PC-3 (cell line): Measurements from ENCODE around the gene PDE6A. TPM values are rescaled to one million over a fixed set of nuclear protein-coding genes. Genes with fewer than 3 reads are reported as not detected.
A peak's percentile ranks its signal among the peaks of the same experiment; 100 is the strongest.

Experiments used
- ATAC-seq: fragments of 200-7000 bp; cut with Tn5 transposase; 2 replicates; pipeline ENCODE4 v1.9.1; 2020; ENCODE audit warnings: mild to moderate bottlenecking, moderate library complexity
- BruUV-seq: library from RNA; stranded (reverse); fragments of 400-500 nt; replicated peaks from 2 replicates; lab custom pipeline; 2021; lab: Mats Ljungman, UMichigan
- CTCF ChIA-PET: fragments of 300-600 bp; sonication (Branson Sonifier 250); formaldehyde crosslinking; loops from one replicate; lab custom pipeline; 2022; ENCODE audit warnings: antibody characterized with exemption; lab: Charles Lee
- POLR2A ChIA-PET: fragments of 300-600 bp; sonication (Branson Sonifier 250); formaldehyde crosslinking; loops from one replicate; lab custom pipeline; 2022; ENCODE audit warnings: antibody characterized with exemption; ENCODE audit not compliant: unreplicated experiment; lab: Charles Lee
- DNase-seq: peaks from one replicate; pipeline ENCODE4 v3.0.0-alpha.2; 2015
- H2AFZ ChIP-seq: fragments of 300-600 bp; sonication (generic); 2 replicates; pipeline ENCODE4 v1.6.0; 2016; ENCODE audit warnings: antibody characterized with exemption, low read length
- H3F3A ChIP-seq: fragments of 300-600 bp; sonication (generic); one replicate; pipeline ENCODE4 v1.6.0; 2017; ENCODE audit warnings: antibody characterized with exemption, low read length, control low read depth, mild to moderate bottlenecking; ENCODE audit not compliant: unreplicated experiment
- H3K27ac ChIP-seq: fragments of 300-600 bp; sonication (generic); 2 replicates; pipeline ENCODE4 v1.5.1; 2016; ENCODE audit warnings: mild to moderate bottlenecking, low read length
- H3K27me3 ChIP-seq: fragments of 300-600 bp; sonication (generic); 2 replicates; pipeline ENCODE4 v1.6.1; 2016; ENCODE audit warnings: low read length, mixed read lengths
- H3K36me3 ChIP-seq: fragments of 300-600 bp; sonication (generic); 2 replicates; pipeline ENCODE4 v1.6.1; 2016; ENCODE audit warnings: low read depth, mixed run types, low read length, mixed read lengths
- H3K4me1 ChIP-seq: fragments of 300-600 bp; sonication (generic); 2 replicates; pipeline ENCODE4 v1.5.1; 2016; ENCODE audit warnings: low read length; ENCODE audit not compliant: insufficient read depth
- H3K4me2 ChIP-seq: fragments of 300-600 bp; sonication (generic); 2 replicates; pipeline ENCODE4 v1.6.0; 2016; ENCODE audit warnings: low read length
- H3K4me3 ChIP-seq: fragments of 300-600 bp; sonication (generic); 2 replicates; pipeline ENCODE4 v1.5.1; 2016; ENCODE audit warnings: mild to moderate bottlenecking, low read length, mixed read lengths
- H3K79me2 ChIP-seq: fragments of 300-600 bp; sonication (generic); 2 replicates; pipeline ENCODE4 v1.6.1; 2017; ENCODE audit warnings: low read length, mixed read lengths
- H3K9ac ChIP-seq: fragments of 300-600 bp; sonication (generic); 2 replicates; pipeline ENCODE4 v1.6.0; 2016; ENCODE audit warnings: mild to moderate bottlenecking, low read length
- H3K9me2 ChIP-seq: fragments of 300-600 bp; sonication (generic); replicated peaks from 2 replicates; pipeline ENCODE4 v1.6.1; 2016; ENCODE audit warnings: mixed run types, low read length, mixed read lengths
- H3K9me3 ChIP-seq: fragments of 300-600 bp; sonication (generic); 2 replicates; pipeline ENCODE4 v1.6.1; 2016; ENCODE audit warnings: low read length, mixed read lengths
- H4K20me1 ChIP-seq: fragments of 300-600 bp; sonication (generic); 2 replicates; pipeline ENCODE4 v1.6.1; 2016; ENCODE audit warnings: low read length, mixed read lengths
- EZH2 ChIP-seq: fragments of 300-600 bp; sonication (generic); IDR thresholded peaks from one replicate; pipeline ENCODE4 v1.6.1; 2017; ENCODE audit warnings: antibody characterized with exemption, mild to moderate bottlenecking, low read length; ENCODE audit not compliant: unreplicated experiment
- EZH2phosphoT487 ChIP-seq: fragments of 300-600 bp; sonication (generic); IDR thresholded peaks from 2 replicates; pipeline ENCODE4 v1.6.1; 2018; ENCODE audit warnings: mild to moderate bottlenecking, antibody characterized with exemption, low read length, borderline replicate concordance
- intact Hi-C: fragments of 100-400 bp; cut with micrococcal nuclease; formaldehyde crosslinking; loops from 2 replicates; pipeline ENCODE4 v1.9.0; 2023
- total RNA-seq: library from RNA; depleted of rRNA; stranded (reverse); fragments of >200 nt; gene quantifications from 2 replicates; pipeline ENCODE4 v1.2.3, GENCODE V29; 2014
- TF ChIP-seq, protein P1 (sequence below): fragments of 300-600 bp; sonication (generic); conservative IDR thresholded peaks from 2 replicates; pipeline ENCODE4 v1.5.1; 2017; ENCODE audit warnings: antibody characterized with exemption, low read depth, mild to moderate bottlenecking, low read length

PDE6A gene
- total RNA-seq, 1 experiment from 2014 or later: not detected

DNA sequence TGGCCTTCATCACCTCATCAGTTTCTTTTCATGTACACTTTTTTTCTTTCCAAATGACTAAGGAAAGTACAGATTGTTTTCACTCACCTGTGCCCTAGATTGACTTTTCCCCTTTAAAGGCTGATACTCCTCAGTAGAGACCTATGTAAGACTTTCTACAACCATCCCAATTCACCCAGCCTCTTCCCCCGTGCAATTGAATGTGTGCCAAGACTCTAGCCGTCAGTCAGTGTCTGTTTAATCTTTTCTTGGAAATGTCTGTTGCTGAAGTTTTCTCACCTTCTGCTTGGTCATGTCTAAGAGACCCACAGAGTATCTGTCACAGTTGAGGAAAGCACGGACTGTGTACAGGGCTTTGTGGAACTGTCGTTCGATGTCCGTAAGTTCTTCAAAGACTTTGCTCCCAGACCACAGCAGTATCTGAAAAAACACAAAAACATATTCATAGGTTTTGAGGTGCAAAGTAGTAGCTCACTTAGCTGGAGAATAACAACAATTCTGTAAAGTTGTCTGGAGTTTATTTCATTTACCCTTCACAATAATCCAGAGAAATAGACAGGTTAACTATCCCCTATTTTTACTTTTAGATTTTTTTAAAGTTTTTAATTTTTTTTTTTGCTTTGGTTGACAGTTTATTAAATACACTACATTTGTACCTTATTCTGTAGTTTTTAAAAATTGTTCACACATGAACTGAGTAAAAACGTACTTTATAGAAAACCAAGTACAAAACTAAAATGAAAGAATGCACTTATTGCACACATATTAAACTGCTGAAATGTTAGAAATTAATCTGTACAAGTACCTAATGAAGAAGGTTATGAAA lies 13.6 kb downstream of the PDE6A start:
- Histone ChIP-seq H2AFZ (no peak overlapping the region), H3K27ac (no peak overlapping the region), H3K9ac (no peak overlapping the region), H3K9me3 (no peaks in the 10 kb centered on the region), H3K9me2 (no peaks in the 10 kb centered on the region), H3K79me2 (no peaks in the 10 kb centered on the region), H3K27me3 (no peaks in the 10 kb centered on the region), H4K20me1 (no peaks in the 10 kb centered on the region), H3K4me1 (peaks cover 15% of the 10 kb centered on the region), H3K4me2 (peak overlapping the region; percentile 3; the same call in 1 of the 2 replicates), H3K36me3 (no peaks in the 10 kb centered on the region), H3K4me3 (no peak overlapping the region), H3F3A (no peaks in the 10 kb centered on the region)
- ChIA-PET POLR2A (no interaction called here), CTCF (no interaction called here)
- TF ChIP-seq EZH2: no peak
- TF ChIP-seq, protein P1, sequence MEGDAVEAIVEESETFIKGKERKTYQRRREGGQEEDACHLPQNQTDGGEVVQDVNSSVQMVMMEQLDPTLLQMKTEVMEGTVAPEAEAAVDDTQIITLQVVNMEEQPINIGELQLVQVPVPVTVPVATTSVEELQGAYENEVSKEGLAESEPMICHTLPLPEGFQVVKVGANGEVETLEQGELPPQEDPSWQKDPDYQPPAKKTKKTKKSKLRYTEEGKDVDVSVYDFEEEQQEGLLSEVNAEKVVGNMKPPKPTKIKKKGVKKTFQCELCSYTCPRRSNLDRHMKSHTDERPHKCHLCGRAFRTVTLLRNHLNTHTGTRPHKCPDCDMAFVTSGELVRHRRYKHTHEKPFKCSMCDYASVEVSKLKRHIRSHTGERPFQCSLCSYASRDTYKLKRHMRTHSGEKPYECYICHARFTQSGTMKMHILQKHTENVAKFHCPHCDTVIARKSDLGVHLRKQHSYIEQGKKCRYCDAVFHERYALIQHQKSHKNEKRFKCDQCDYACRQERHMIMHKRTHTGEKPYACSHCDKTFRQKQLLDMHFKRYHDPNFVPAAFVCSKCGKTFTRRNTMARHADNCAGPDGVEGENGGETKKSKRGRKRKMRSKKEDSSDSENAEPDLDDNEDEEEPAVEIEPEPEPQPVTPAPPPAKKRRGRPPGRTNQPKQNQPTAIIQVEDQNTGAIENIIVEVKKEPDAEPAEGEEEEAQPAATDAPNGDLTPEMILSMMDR: no peak
- no peak for TF ChIP-seq EZH2phosphoT487
- DNase-seq (no peak), ATAC-seq (no peak)
- no TSS peak for BruUV-seq
- intact Hi-C loops: no loop called here

DNA sequence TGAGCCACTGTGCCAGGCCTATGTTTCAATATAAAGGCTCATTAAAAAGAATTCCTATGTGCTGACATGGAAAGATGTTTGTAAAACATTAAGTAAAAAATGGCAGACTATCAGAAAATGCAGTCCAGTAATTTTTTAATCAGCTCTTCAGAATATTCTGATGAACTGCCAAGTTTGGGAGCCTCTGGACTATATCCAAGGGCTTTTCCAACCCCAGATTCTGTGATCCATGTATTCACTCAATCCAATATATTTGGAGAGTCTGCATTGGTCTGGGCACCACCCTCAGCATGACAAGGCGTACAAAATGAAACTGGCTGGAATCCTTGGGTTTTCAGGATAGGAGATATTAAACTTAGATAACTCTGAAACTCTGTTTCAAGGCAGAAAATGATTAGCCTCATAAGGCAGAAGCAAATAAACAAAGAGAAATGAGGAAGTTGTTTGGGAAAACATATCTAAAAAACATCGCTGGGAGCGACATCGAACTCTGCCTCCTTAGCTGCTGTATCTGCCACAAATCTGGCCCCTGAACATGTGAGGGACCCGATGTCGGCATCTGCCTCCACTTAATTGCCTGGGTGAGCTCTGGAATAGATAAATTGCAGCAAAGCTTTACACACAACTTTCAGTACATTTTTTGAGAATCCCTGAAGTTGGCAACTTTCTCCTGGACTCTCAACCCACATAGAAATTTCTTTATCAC lies 14.4 kb downstream of the PDE6A start:
- H3K27me3 ChIP-seq: no peaks in the 10 kb centered on the region
- no peak overlapping the region for H2AFZ ChIP-seq
- no peaks in the 10 kb centered on the region for H3F3A ChIP-seq
- TF ChIP-seq, protein P1: no peak
- TF ChIP-seq EZH2phosphoT487 (no peak), EZH2 (no peak)
- BruUV-seq: no TSS peak
- H3K9me2 ChIP-seq: no peaks in the 10 kb centered on the region
- H3K27ac ChIP-seq: no peak overlapping the region
- intact Hi-C loops: no loop called here
- DNase-seq (no peak), ATAC-seq (no peak)
- no peaks in the 10 kb centered on the region for H3K9me3 ChIP-seq
- no peaks in the 10 kb centered on the region for H3K36me3 ChIP-seq
- peaks cover 14% of the 10 kb centered on the region; the same call in 1 of the 2 replicates for H3K4me1 ChIP-seq
- no peaks in the 10 kb centered on the region for H4K20me1 ChIP-seq
- H3K4me3 ChIP-seq: no peak overlapping the region
- POLR2A ChIA-PET: no interaction called here
- peak overlapping the region; percentile 3; the same call in 1 of the 2 replicates for H3K4me2 ChIP-seq
- no peaks in the 10 kb centered on the region for H3K79me2 ChIP-seq
- CTCF ChIA-PET: no interaction called here
- no peak overlapping the region for H3K9ac ChIP-seq
